ENCODE measurements around the gene PODNL1. TPM values are rescaled to one million over a fixed set of nuclear protein-coding genes. Genes with fewer than 3 reads are reported as not detected.

Gene PODNL1
- total RNA-seq, 4 donors from 2014 or later, result 9.4 to 45.7 (median 20.7) TPM

- Histone ChIP-seq H3K36me3 (peaks cover 0 to 26% (median 0%) of the 10 kb centered on the region in 3 donors), H3K9me3 (no peaks in the 10 kb centered on the region), H3K4me1 (no peaks in the 10 kb centered on the region), H3K4me3 (no peak overlapping the region), H3K27ac (no peak overlapping the region), H3K27me3 (no peaks in the 10 kb centered on the region)
- TF ChIP-seq POLR2A (IDR thresholded peaks at IDR 0.05) (no peak), CTCF (IDR thresholded peaks at IDR 0.05) (no peak), EP300 (IDR thresholded peaks at IDR 0.05) (no peak)
- DNase-seq (ENCODE audit: low spot score in 2 of 2), result no peak
- WGBS, 2 donors, result 79% methylated on average over 9 of the region's 9 CpGs
Observed at GRCh38 chr19:13892870-13893269, 45.3 kb downstream of the PODNL1 start.

GRCh38 chr19:13890136-13890535 is 48.1 kb downstream of the PODNL1 start:
- DNase-seq (ENCODE audit: low spot score in 2 of 2), result no peak

GRCh38 chr19:13888281-13888680 is 49.9 kb downstream of the PODNL1 start:
- no peaks in the 10 kb centered on the region for H3K9me3 ChIP-seq
- H3K27ac ChIP-seq, result no peak overlapping the region
- H3K36me3 ChIP-seq, result peaks cover 0 to 23% (median 0%) of the 10 kb centered on the region in 3 donors
- TF ChIP-seq EP300 (IDR thresholded peaks at IDR 0.05), result no peak
- TF ChIP-seq POLR2A (IDR thresholded peaks at IDR 0.05), result no peak
- TF ChIP-seq CTCF (IDR thresholded peaks at IDR 0.05), result no peak
- no peak overlapping the region for H3K4me3 ChIP-seq
- H3K27me3 ChIP-seq, result no peaks in the 10 kb centered on the region
- 85 to 90% methylated on average over 16 of the region's 16 CpGs for WGBS, 2 donors
- H3K4me1 ChIP-seq, result no peaks in the 10 kb centered on the region
- DNase-seq (ENCODE audit: low spot score in 2 of 2), result no peak

More at GRCh38 chr19:13890136-13890535, 48.1 kb downstream of the PODNL1 start:
- peaks cover 0 to 26% (median 0%) of the 10 kb centered on the region in 3 donors for H3K36me3 ChIP-seq
- no peaks in the 10 kb centered on the region for H3K4me1 ChIP-seq
- no peaks in the 10 kb centered on the region for H3K27me3 ChIP-seq
- H3K27ac ChIP-seq, result no peak overlapping the region
- H3K4me3 ChIP-seq, result no peak overlapping the region
- WGBS, 2 donors, result 86 to 94% methylated on average over 7 to 13 of the region's 13 CpGs
- H3K9me3 ChIP-seq, result no peaks in the 10 kb centered on the region
- TF ChIP-seq EP300 (IDR thresholded peaks at IDR 0.05) (no peak), CTCF (IDR thresholded peaks at IDR 0.05) (no peak), POLR2A (IDR thresholded peaks at IDR 0.05) (no peak)

GRCh38 chr19:13887517-13887916 is 50.7 kb downstream of the PODNL1 start:
- 74 to 82% methylated on average over 5 of the region's 5 CpGs for WGBS, 2 donors
- DNase-seq (ENCODE audit: low spot score in 2 of 2), result no peak
- Histone ChIP-seq H3K4me3 (no peak overlapping the region), H3K4me1 (peaks cover 0 to 7% (median 3%) of the 10 kb centered on the region in 4 donors), H3K27me3 (no peaks in the 10 kb centered on the region), H3K36me3 (peaks cover 0 to 21% (median 0%) of the 10 kb centered on the region in 3 donors), H3K27ac (no peak overlapping the region), H3K9me3 (no peaks in the 10 kb centered on the region)
- TF ChIP-seq POLR2A (IDR thresholded peaks at IDR 0.05) (no peak), EP300 (IDR thresholded peaks at IDR 0.05) (no peak), CTCF (IDR thresholded peaks at IDR 0.05) (no peak)

- Histone ChIP-seq H3K4me1 (peaks cover 0 to 12% (median 8%) of the 10 kb centered on the region in 4 donors), H3K36me3 (peaks cover 0 to 21% (median 0%) of the 10 kb centered on the region in 3 donors), H3K9me3 (no peaks in the 10 kb centered on the region), H3K4me3 (no peak overlapping the region), H3K27me3 (no peaks in the 10 kb centered on the region), H3K27ac (no peak overlapping the region)
- WGBS, 2 donors, result 75 to 78% methylated on average over 9 to 16 of the region's 16 CpGs
- no peak for TF ChIP-seq CTCF (IDR thresholded peaks at IDR 0.05)
- TF ChIP-seq POLR2A (IDR thresholded peaks at IDR 0.05), result no peak
- no peak for TF ChIP-seq EP300 (IDR thresholded peaks at IDR 0.05)
- no peak for DNase-seq (ENCODE audit: low spot score in 2 of 2)
Observed at GRCh38 chr19:13887018-13887436, 51.2 kb downstream of the PODNL1 start.
